Mucosa of descending colon (tissue), 3 donors: ENCODE measurements around the gene SLC66A3. TPM values are rescaled to one million over a fixed set of nuclear protein-coding genes. Genes with fewer than 3 reads are reported as not detected.

Experiments
- ATAC-seq: fragments of 200-7000 bp; cut with Tn5 transposase; one replicate; pipeline ENCODE4 v1.9.1; 2020; ENCODE audit warnings: mild to moderate bottlenecking, moderate library complexity
- DNase-seq, 3 donors: peaks; one replicate each; pipeline ENCODE4 v3.0.0-alpha.2; 2020
- H3K36me3 ChIP-seq: fragments of 200-600 bp; one replicate; pipeline ENCODE4 v1.8.0; 2021; ENCODE audit warnings: low read depth, mild to moderate bottlenecking
- H3K4me1 ChIP-seq: fragments of 200-600 bp; one replicate; pipeline ENCODE4 v1.8.0; 2021; ENCODE audit warnings: low read depth, mild to moderate bottlenecking
- H3K4me3 ChIP-seq: fragments of 200-600 bp; one replicate; pipeline ENCODE4 v1.8.0; 2021; ENCODE audit warnings: mild to moderate bottlenecking
- H3K9me3 ChIP-seq: fragments of 200-600 bp; one replicate; pipeline ENCODE4 v1.8.0; 2021; ENCODE audit warnings: mild to moderate bottlenecking
- intact Hi-C, 2 donors: fragments of 100-400 bp; cut with DNase I in 1 of 2; cut with micrococcal nuclease in 1 of 2; formaldehyde crosslinking; loops; one replicate each; pipeline versions ENCODE4 v1.11.0 to v1.11.1; 2022; cut with DNase I, micrococcal nuclease
- total RNA-seq, 3 donors: library from RNA; stranded (reverse); fragmentation: NEBNext Ultra II Directional in 2 of 3; extraction: Animal tissue kit (Norgen Biotek cat#: 25700) in 2 of 3; gene quantifications; one replicate each; pipeline versions ENCODE4 v1.2.1 to v1.2.4, GENCODE V29; 2021 to 2023
- TF ChIP-seq, protein P1 (sequence below): fragments of 200-600 bp; IDR thresholded peaks from one replicate; pipeline ENCODE4 v1.8.0; 2022; ENCODE audit warnings: antibody characterized with exemption, mild to moderate bottlenecking
- donor health status: DM: no; HTN: no; CAD: no; lungs with moderate emphysema.
- donor health status: DM: no; HTN: no; CAD: no.
- donor health status: DM: no; HTN: yes; CAD: no.

The SLC66A3 gene
- total RNA-seq, 3 donors from 2014 or later, result 9.4 to 14.2 (median 12.1) TPM

DNA sequence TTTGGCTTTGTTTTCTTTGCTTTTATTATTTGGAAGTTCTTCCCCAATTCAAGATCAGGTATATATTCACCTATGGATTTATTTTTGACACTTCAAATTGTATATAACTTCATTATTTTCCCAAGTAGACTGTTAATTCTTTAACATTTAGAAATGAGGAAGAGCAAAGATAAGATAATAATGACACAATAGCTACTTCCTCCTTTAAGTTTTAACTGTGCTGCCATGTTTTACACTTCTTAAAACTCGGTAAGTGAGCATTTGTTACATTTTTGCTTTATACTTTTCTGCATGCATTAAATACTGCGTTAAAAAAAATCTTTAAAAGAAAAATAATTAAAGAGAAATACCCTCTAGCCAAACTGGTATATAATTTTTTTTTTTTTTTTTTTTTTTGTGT, 32.5 kb downstream of the SLC66A3 start:
- DNase-seq (no peak), ATAC-seq (no peak)
- intact Hi-C loops, result no loop called here
- H3K4me1 ChIP-seq, result no peaks in the 10 kb centered on the region
- no peaks in the 10 kb centered on the region for H3K9me3 ChIP-seq
- TF ChIP-seq, protein P1, sequence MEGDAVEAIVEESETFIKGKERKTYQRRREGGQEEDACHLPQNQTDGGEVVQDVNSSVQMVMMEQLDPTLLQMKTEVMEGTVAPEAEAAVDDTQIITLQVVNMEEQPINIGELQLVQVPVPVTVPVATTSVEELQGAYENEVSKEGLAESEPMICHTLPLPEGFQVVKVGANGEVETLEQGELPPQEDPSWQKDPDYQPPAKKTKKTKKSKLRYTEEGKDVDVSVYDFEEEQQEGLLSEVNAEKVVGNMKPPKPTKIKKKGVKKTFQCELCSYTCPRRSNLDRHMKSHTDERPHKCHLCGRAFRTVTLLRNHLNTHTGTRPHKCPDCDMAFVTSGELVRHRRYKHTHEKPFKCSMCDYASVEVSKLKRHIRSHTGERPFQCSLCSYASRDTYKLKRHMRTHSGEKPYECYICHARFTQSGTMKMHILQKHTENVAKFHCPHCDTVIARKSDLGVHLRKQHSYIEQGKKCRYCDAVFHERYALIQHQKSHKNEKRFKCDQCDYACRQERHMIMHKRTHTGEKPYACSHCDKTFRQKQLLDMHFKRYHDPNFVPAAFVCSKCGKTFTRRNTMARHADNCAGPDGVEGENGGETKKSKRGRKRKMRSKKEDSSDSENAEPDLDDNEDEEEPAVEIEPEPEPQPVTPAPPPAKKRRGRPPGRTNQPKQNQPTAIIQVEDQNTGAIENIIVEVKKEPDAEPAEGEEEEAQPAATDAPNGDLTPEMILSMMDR, result no peak
- H3K4me3 ChIP-seq, result no peak overlapping the region
- peaks cover 8% of the 10 kb centered on the region for H3K36me3 ChIP-seq

- Histone ChIP-seq H3K9me3 (no peaks in the 10 kb centered on the region), H3K4me3 (no peak overlapping the region), H3K36me3 (peaks cover 18% of the 10 kb centered on the region), H3K4me1 (no peaks in the 10 kb centered on the region)
- no peak for DNase-seq
- no peak for ATAC-seq
- intact Hi-C loops, result no loop called here
- TF ChIP-seq, protein P1, result no peak
Measured at GRCh38 chr2:11196246-11196645, 41.0 kb downstream of the SLC66A3 start.

GRCh38 chr2:11200651-11201050, 45.4 kb downstream of the SLC66A3 start:
- intact Hi-C loops, result no loop called here
- no peak overlapping the region for H3K4me3 ChIP-seq
- TF ChIP-seq, protein P1, result no peak
- DNase-seq (no peak), ATAC-seq (no peak)
- no peaks in the 10 kb centered on the region for H3K4me1 ChIP-seq
- no peaks in the 10 kb centered on the region for H3K9me3 ChIP-seq
- H3K36me3 ChIP-seq, result peaks cover 10% of the 10 kb centered on the region

GRCh38 chr2:11201969-11202368, 46.7 kb downstream of the SLC66A3 start:
- no peaks in the 10 kb centered on the region for H3K9me3 ChIP-seq
- ATAC-seq (no peak), DNase-seq (no peak)
- H3K4me1 ChIP-seq, result no peaks in the 10 kb centered on the region
- no peak overlapping the region for H3K4me3 ChIP-seq
- TF ChIP-seq, protein P1, result no peak
- no peaks in the 10 kb centered on the region for H3K36me3 ChIP-seq
- intact Hi-C loops, result no loop called here

- DNase-seq (no peak), ATAC-seq (peak; percentile 86)
- Histone ChIP-seq H3K4me1 (no peaks in the 10 kb centered on the region), H3K9me3 (no peaks in the 10 kb centered on the region), H3K4me3 (no peak overlapping the region), H3K36me3 (no peaks in the 10 kb centered on the region)
- intact Hi-C loops, result no loop called here
- TF ChIP-seq, protein P1, result no peak
Measured at GRCh38 chr2:11203480-11203879, 48.2 kb downstream of the SLC66A3 start.

DNA sequence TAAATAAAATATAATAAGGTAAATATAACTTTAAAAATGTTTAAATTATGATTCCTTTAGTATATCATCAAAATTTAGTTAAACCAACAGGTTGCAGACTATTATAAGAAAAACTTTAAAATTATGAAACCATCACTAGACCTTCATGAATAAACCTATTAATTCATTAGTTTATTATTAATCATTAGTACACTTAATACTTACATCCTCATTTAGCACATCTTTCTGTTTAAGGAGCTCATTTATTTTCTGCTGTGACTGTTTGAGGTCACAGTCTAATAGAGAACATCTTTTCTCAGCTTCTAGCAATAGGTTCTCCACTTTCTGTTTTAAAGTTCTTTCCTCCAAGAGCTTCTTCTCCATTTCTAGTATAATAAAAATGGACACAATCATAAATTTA, 52.8 kb downstream of the SLC66A3 start:
- Histone ChIP-seq H3K4me3 (no peak overlapping the region), H3K36me3 (no peaks in the 10 kb centered on the region), H3K9me3 (no peaks in the 10 kb centered on the region), H3K4me1 (no peaks in the 10 kb centered on the region)
- intact Hi-C loops, result no loop called here
- TF ChIP-seq, protein P1, result no peak
- ATAC-seq (no peak), DNase-seq (no peak)
